Measurements from ENCODE around the gene TRIM67. TPM values are rescaled to one million over a fixed set of nuclear protein-coding genes. Genes with fewer than 3 reads are reported as not detected.
A peak's percentile ranks its signal among the peaks of the same experiment; 100 is the strongest.

The TRIM67 gene
- total and polyA plus RNA-seq, 12 donors, result 0.06 to 1.5 (median 0.31) TPM

- H3K27me3 ChIP-seq, result peaks cover 14% of the 10 kb centered on the region
- 73 to 80% (median 78%) methylated on average over 14 to 15 of the region's 15 CpGs for WGBS, 4 donors
Observed at GRCh38 chr1:231159963-231160761, 1.7 kb upstream of the TRIM67 start.

DNA sequence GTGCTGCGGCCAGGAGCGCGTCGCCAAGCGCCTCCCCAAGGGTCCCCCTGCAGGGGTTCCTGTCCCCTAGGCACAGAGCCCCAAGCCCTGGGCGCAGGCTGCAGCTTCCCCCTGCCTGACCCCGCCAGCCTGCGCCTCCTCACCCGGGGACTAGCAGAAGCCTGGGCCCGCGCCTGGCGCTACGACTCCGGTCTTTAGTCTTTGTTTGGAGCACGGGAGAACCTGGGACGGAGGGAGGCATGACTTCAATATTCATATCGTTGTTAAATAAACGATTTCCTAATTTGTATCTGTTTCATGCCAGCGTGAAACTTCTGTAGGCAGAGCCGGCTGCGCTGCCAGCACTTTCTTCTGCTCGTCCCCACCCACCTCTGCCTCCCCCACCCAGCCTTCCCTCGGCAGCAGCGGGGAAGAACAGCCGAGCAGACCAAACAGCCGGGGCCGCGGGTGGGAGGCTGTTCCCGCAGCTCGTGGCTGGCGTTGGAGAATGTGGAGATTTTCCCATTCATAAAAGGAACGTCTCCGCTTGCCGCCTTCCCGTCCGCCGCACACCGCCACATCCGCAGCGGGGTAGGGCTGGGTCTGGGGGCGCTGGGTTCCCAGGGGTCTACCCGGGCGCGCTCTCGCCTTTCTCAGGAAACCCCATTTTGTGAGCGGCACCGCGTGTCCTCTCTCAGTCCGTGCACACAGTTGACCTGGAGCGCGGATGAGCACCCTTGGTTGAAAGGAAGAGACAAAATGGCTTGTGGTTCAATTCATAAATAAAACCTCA lies 777 bp upstream of the TRIM67 start:
- Histone ChIP-seq H3K27me3 (peaks cover 14% of the 10 kb centered on the region), H3K4me1 (replicated peaks in 1 of 2) (peaks cover 14 to 34% of the 10 kb centered on the region in 2 donors), H3K36me3 (replicated peaks in 1 of 2) (no peaks in the 10 kb centered on the region), H3K27ac (no peak overlapping the region), H3K4me3 (peak overlapping the region in 1 of 4 donors; percentile 66), H3K9me3 (replicated peaks in 1 of 3) (no peaks in the 10 kb centered on the region)
- intact Hi-C loops (cut with DNase I), result no loop called here
- no peak for TF ChIP-seq POLR2A (IDR thresholded peaks at IDR 0.05)
- TF ChIP-seq, protein P1, sequence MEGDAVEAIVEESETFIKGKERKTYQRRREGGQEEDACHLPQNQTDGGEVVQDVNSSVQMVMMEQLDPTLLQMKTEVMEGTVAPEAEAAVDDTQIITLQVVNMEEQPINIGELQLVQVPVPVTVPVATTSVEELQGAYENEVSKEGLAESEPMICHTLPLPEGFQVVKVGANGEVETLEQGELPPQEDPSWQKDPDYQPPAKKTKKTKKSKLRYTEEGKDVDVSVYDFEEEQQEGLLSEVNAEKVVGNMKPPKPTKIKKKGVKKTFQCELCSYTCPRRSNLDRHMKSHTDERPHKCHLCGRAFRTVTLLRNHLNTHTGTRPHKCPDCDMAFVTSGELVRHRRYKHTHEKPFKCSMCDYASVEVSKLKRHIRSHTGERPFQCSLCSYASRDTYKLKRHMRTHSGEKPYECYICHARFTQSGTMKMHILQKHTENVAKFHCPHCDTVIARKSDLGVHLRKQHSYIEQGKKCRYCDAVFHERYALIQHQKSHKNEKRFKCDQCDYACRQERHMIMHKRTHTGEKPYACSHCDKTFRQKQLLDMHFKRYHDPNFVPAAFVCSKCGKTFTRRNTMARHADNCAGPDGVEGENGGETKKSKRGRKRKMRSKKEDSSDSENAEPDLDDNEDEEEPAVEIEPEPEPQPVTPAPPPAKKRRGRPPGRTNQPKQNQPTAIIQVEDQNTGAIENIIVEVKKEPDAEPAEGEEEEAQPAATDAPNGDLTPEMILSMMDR (IDR thresholded peaks at IDR 0.05), result no peak
- DNase-seq, result no peak
- WGBS, 4 donors, result 9 to 18% (median 14%) methylated on average over 19 to 51 of the region's 51 CpGs

More at GRCh38 chr1:231159963-231160761, 1.7 kb upstream of the TRIM67 start:
- DNase-seq, result no peak
- Histone ChIP-seq H3K4me1 (replicated peaks in 1 of 2) (peaks cover 14 to 27% of the 10 kb centered on the region in 2 donors), H3K9me3 (replicated peaks in 1 of 3) (no peaks in the 10 kb centered on the region), H3K27ac (no peak overlapping the region), H3K4me3 (no peak overlapping the region), H3K36me3 (replicated peaks in 1 of 2) (no peaks in the 10 kb centered on the region)
- intact Hi-C loops (cut with DNase I), result no loop called here
- TF ChIP-seq, protein P1 (IDR thresholded peaks at IDR 0.05), result no peak
- TF ChIP-seq POLR2A (IDR thresholded peaks at IDR 0.05), result no peak

- 0 to 2% (median 1%) methylated on average over 11 to 71 of the region's 71 CpGs for WGBS, 4 donors
- peak in 6 of 7 donors; percentile 30 to 58 (median 40) for DNase-seq
Observed at GRCh38 chr1:231162297-231162969, 575 bp downstream of the TRIM67 start.

More at GRCh38 chr1:231162297-231162969, 575 bp downstream of the TRIM67 start:
- no peak for TF ChIP-seq POLR2A (IDR thresholded peaks at IDR 0.05)
- TF ChIP-seq, protein P1 (IDR thresholded peaks at IDR 0.05), result no peak
- peaks cover 14 to 36% of the 10 kb centered on the region in 2 donors for H3K4me1 ChIP-seq (replicated peaks in 1 of 2)
- H3K9me3 ChIP-seq (replicated peaks in 1 of 3), result no peaks in the 10 kb centered on the region
- intact Hi-C loops (cut with DNase I), result no loop called here
- peak overlapping the region in 2 of 5 donors; percentile 11 to 34 for H3K27ac ChIP-seq
- H3K27me3 ChIP-seq, result peaks cover 14% of the 10 kb centered on the region
- H3K36me3 ChIP-seq (replicated peaks in 1 of 2), result no peaks in the 10 kb centered on the region
- peak overlapping the region in 2 of 4 donors; percentile 18 to 66 for H3K4me3 ChIP-seq
